AG09309 (cell line): ENCODE data around the gene TNIK.

Source experiments
- DNase-seq: peaks from one replicate; pipeline ENCODE4 v3.0.0-alpha.2; 2010; ENCODE audit warnings: low read depth
- H3K4me3 ChIP-seq: 2 replicates; pipeline ENCODE4 v1.5.1; 2011; ENCODE audit warnings: mild to moderate bottlenecking, low read depth, low read length, moderate library complexity; ENCODE audit not compliant: control insufficient read depth
- CTCF ChIP-seq: IDR thresholded peaks from 2 replicates; pipeline ENCODE4 v1.5.1; 2011; ENCODE audit warnings: mild to moderate bottlenecking, low read depth, low read length, inconsistent platforms; ENCODE audit not compliant: insufficient read depth, control insufficient read depth; ENCODE audit errors: missing control alignments

The TNIK gene

GRCh38 chr3:171058058-171058457 lies 402.1 kb downstream of the TNIK start:
- DNase-seq, result peak; percentile 32
- H3K4me3 ChIP-seq, result no peak overlapping the region
- TF ChIP-seq CTCF, result no peak

- no peak for DNase-seq
- no peak for TF ChIP-seq CTCF
- no peak overlapping the region for H3K4me3 ChIP-seq
Measured at GRCh38 chr3:171057072-171057471, 403.1 kb downstream of the TNIK start.

- no peak for TF ChIP-seq CTCF
- DNase-seq, result no peak
- H3K4me3 ChIP-seq, result no peak overlapping the region
Measured at GRCh38 chr3:171056528-171056927, 403.7 kb downstream of the TNIK start.

GRCh38 chr3:171055336-171056178 lies 404.6 kb downstream of the TNIK start:
- no peak overlapping the region for H3K4me3 ChIP-seq
- no peak for TF ChIP-seq CTCF
- DNase-seq, result no peak

GRCh38 chr3:171054921-171055320 lies 405.3 kb downstream of the TNIK start:
- no peak for TF ChIP-seq CTCF
- no peak overlapping the region for H3K4me3 ChIP-seq
- no peak for DNase-seq

- TF ChIP-seq CTCF, result no peak
- DNase-seq, result no peak
Measured at GRCh38 chr3:171054231-171054630, 406.0 kb downstream of the TNIK start.

More at GRCh38 chr3:171054231-171054630, 406.0 kb downstream of the TNIK start:
- H3K4me3 ChIP-seq, result no peak overlapping the region
